Measurements from ENCODE around the gene SEC14L3.

SEC14L3 gene

DNA sequence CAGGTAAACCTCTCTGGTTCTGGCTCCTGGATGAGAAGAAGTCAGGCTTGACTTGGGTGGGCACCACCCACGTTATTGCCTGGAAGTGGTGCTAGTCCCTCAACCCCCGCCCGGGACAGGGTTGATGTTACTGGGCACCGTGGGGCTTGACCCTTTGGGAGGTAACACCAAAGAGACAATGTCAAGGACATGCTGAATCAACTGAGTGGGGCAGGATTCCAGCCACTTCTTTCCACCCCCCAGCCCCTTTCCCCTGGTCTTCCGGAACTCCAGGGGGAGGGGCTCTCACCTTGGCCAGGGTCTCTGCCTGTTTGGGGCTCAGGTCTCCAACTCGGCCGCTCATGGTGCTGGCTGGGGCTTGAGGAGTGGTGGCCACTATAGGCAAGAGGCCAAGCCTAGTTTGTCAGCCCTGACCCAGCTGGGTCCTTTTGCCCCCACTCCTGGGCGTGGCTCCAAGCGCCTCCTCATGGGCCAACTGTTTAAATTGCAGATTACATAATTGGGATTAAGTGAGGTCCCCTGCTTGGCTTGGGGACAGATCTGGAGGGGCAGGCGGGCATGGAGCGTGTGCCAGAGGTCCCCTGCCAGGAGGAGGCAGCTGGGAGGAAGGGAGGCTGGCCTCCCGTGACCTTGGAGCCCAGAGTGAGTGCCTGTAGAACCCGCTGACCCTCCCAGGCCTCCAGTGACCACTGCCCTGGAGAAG lies at the start of gene SEC14L3:
Gene SEC14L3, minus strand, starts transcription at position 402 of the 703 bp plus-strand sequence. Its CDS starts 59 bp downstream, at position 343.
- Histone ChIP-seq H3K27ac (no peak within 1 kb of the TSS), H3K4me3 (no peak within 1 kb of the TSS), H3K36me3 (ENCODE audit: insufficient read depth, low read length) (no peaks in the 10 kb centered on the region), H3K9me3 (ENCODE audit: low read depth, low read length) (no peaks in the 10 kb centered on the region), H3K9ac (ENCODE audit: insufficient read length) (no peak within 1 kb of the TSS)
- DNase-seq (ENCODE audit: low read depth, low spot score) = no peak
- TF ChIP-seq EZH2 (IDR thresholded peaks at IDR 0.05) = no peak
- TF ChIP-seq POLR2AphosphoS5 (IDR thresholded peaks at IDR 0.05; ENCODE audit: borderline replicate concordance, low read depth, low read length) = no peak
- no peak for TF ChIP-seq FOXP2 (optimal IDR thresholded peaks at IDR 0.05; ENCODE audit: control extremely low read depth, extremely low read length, insufficient read depth)

DNA sequence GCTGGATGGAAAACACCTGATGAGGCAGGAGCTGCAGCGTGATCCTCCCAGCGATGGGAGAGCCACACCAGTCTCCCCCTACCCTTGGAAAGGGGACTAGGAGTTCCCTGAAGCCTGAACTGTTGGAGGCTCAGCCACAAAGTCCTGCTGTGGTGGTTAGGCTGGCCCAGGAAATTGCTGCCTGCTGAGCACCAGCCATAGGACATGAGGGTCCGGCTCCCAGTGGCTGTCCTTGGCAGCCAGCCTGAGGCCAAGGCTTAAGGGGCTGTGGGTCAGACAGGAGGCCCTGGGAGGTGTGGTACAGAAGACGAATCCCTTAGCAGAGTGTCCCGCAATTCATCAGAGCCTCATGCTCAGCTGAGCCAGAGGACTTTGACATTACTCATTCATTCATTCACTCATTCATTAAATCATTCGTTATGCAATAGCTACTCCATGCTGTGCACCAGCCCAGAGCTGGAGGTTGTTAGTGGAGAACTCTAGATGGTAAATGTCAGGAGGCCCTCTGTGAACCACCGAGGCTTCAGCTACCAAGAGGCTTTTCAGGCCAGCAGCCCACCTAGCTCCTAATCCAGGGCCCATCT lies 48.1 kb upstream of the SEC14L3 start:
- Histone ChIP-seq H3K4me3 (no peak overlapping the region), H3K9me3 (ENCODE audit: low read depth, low read length) (no peaks in the 10 kb centered on the region), H3K27ac (no peak overlapping the region), H3K9ac (ENCODE audit: insufficient read length) (no peak overlapping the region), H3K36me3 (ENCODE audit: insufficient read depth, low read length) (no peaks in the 10 kb centered on the region)
- DNase-seq (ENCODE audit: low read depth, low spot score) = no peak
- no peak for TF ChIP-seq FOXP2 (optimal IDR thresholded peaks at IDR 0.05; ENCODE audit: control extremely low read depth, extremely low read length, insufficient read depth)
- no peak for TF ChIP-seq POLR2AphosphoS5 (IDR thresholded peaks at IDR 0.05; ENCODE audit: borderline replicate concordance, low read depth, low read length)
- no peak for TF ChIP-seq EZH2 (IDR thresholded peaks at IDR 0.05)

DNA sequence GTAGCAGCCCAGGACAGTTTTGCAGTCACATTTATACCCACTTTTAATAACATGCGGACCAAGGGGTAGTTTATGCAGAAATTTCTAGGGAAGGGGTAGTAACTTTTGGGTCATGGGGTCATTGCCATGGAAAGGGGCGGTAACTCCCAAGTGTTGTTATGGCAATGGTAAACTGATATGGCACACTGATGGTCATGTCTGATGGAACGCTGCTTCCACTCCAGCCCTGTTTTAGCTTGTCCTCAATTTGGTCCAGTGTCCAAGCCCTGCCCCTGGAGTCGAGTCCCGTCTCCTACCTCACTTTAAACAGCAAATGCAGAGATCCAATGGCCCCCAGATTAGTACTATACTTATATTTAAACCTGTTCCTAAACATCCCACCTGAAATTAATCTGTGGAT lies 44.9 kb upstream of the SEC14L3 start:
- no peaks in the 10 kb centered on the region for H3K36me3 ChIP-seq (ENCODE audit: insufficient read depth, low read length)
- H3K9ac ChIP-seq (ENCODE audit: insufficient read length) = no peak overlapping the region
- no peak for DNase-seq (ENCODE audit: low read depth, low spot score)
- no peaks in the 10 kb centered on the region for H3K9me3 ChIP-seq (ENCODE audit: low read depth, low read length)
- H3K4me3 ChIP-seq = no peak overlapping the region
- TF ChIP-seq EZH2 (IDR thresholded peaks at IDR 0.05) (no peak), POLR2AphosphoS5 (IDR thresholded peaks at IDR 0.05; ENCODE audit: borderline replicate concordance, low read depth, low read length) (no peak), FOXP2 (optimal IDR thresholded peaks at IDR 0.05; ENCODE audit: control extremely low read depth, extremely low read length, insufficient read depth) (no peak)
- H3K27ac ChIP-seq = no peak overlapping the region

DNA sequence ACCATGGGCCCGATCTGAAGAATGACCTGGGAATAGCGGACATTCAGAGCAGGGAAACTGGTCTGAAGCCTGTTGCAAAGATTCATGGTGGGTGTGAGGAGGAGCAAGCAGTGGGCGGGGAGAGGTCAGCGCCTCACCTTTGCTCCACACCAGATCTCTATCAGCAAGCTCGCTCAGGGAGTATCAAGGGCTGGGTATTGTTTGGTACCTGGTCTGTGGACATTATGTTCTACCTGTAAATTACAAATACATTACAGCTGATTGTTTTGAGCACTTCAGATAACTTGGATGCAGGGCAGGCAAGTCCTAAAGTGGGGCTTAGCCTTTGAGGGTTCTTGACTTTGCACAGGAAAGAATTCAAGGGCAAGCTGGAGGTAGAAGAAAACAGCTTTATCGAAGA lies 44.5 kb upstream of the SEC14L3 start:
- Histone ChIP-seq H3K9ac (ENCODE audit: insufficient read length) (no peak overlapping the region), H3K9me3 (ENCODE audit: low read depth, low read length) (no peaks in the 10 kb centered on the region), H3K36me3 (ENCODE audit: insufficient read depth, low read length) (no peaks in the 10 kb centered on the region), H3K27ac (no peak overlapping the region), H3K4me3 (no peak overlapping the region)
- no peak for DNase-seq (ENCODE audit: low read depth, low spot score)
- TF ChIP-seq POLR2AphosphoS5 (IDR thresholded peaks at IDR 0.05; ENCODE audit: borderline replicate concordance, low read depth, low read length) = no peak
- no peak for TF ChIP-seq FOXP2 (optimal IDR thresholded peaks at IDR 0.05; ENCODE audit: control extremely low read depth, extremely low read length, insufficient read depth)
- TF ChIP-seq EZH2 (IDR thresholded peaks at IDR 0.05) = no peak

DNA sequence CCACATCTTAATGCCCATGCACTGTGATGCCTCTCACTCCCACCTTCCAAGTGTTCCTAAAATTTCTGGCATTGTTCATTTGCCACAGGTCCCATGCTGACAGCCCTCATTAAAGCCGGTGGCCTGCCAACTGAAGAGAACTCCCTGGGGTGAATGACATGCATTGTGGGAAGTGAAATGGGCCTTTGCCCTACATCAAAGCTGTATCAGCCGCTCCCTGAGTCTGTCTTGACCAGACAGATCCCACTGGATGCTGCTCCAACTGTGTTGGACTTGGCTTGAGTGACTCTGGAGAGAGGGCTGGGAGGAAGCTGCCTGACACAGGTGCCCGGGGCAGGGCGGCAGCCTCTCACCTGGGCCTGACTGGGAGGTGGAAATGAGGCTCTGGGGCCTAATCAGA lies 42.4 kb upstream of the SEC14L3 start:
- H3K9ac ChIP-seq (ENCODE audit: insufficient read length) = no peak overlapping the region
- no peak for TF ChIP-seq EZH2 (IDR thresholded peaks at IDR 0.05)
- no peak for TF ChIP-seq POLR2AphosphoS5 (IDR thresholded peaks at IDR 0.05; ENCODE audit: borderline replicate concordance, low read depth, low read length)
- TF ChIP-seq FOXP2 (optimal IDR thresholded peaks at IDR 0.05; ENCODE audit: control extremely low read depth, extremely low read length, insufficient read depth) = no peak
- DNase-seq (ENCODE audit: low read depth, low spot score) = no peak
- H3K4me3 ChIP-seq = no peak overlapping the region
- no peaks in the 10 kb centered on the region for H3K36me3 ChIP-seq (ENCODE audit: insufficient read depth, low read length)
- no peak overlapping the region for H3K27ac ChIP-seq
- H3K9me3 ChIP-seq (ENCODE audit: low read depth, low read length) = no peaks in the 10 kb centered on the region

DNA sequence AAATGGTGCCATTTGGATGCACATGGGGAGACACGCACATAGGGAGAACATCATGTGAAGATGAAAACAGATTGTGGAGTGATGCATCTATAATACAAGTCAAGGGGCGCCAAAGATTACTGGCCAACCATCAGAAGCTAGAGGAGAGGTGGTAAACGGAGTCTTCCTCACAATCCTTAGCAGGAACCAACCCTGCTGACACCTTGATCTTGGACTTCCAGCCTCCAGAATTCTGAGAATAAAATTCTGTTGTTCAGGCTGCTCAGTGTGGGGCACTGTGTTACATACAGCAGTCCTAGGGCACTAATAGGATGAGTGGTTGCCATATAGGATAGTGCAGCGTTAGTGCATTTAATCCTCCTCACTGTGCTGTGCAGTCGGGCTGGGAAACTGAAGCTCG lies 41.6 kb upstream of the SEC14L3 start:
- no peak overlapping the region for H3K27ac ChIP-seq
- H3K9ac ChIP-seq (ENCODE audit: insufficient read length) = no peak overlapping the region
- no peaks in the 10 kb centered on the region for H3K9me3 ChIP-seq (ENCODE audit: low read depth, low read length)
- no peaks in the 10 kb centered on the region for H3K36me3 ChIP-seq (ENCODE audit: insufficient read depth, low read length)
- no peak for TF ChIP-seq POLR2AphosphoS5 (IDR thresholded peaks at IDR 0.05; ENCODE audit: borderline replicate concordance, low read depth, low read length)
- no peak for TF ChIP-seq EZH2 (IDR thresholded peaks at IDR 0.05)
- no peak for TF ChIP-seq FOXP2 (optimal IDR thresholded peaks at IDR 0.05; ENCODE audit: control extremely low read depth, extremely low read length, insufficient read depth)
- no peak overlapping the region for H3K4me3 ChIP-seq
- DNase-seq (ENCODE audit: low read depth, low spot score) = no peak

DNA sequence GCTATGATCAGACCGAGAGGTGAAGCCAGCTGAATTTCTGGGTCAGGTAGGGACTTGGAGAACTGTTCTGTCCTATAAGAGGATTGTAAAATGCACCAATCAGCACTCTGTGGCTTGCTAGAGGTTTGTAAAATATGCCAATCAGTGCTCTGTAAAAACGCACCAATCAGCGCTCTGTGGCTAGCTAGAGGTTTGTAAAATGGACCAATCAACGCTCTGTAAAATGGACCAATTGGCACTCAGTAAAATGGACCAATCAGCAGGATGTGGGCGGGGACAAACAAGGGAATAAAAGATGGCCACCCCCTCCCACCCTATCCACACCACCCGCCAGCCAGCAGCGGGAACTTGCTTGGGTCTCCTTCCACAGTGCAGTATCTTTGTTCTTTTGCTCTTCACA lies 40.1 kb upstream of the SEC14L3 start:
- no peak overlapping the region for H3K4me3 ChIP-seq
- DNase-seq (ENCODE audit: low read depth, low spot score) = no peak
- no peak overlapping the region for H3K9ac ChIP-seq (ENCODE audit: insufficient read length)
- TF ChIP-seq POLR2AphosphoS5 (IDR thresholded peaks at IDR 0.05; ENCODE audit: borderline replicate concordance, low read depth, low read length) = no peak
- TF ChIP-seq FOXP2 (optimal IDR thresholded peaks at IDR 0.05; ENCODE audit: control extremely low read depth, extremely low read length, insufficient read depth) = no peak
- TF ChIP-seq EZH2 (IDR thresholded peaks at IDR 0.05) = no peak
- no peaks in the 10 kb centered on the region for H3K9me3 ChIP-seq (ENCODE audit: low read depth, low read length)
- H3K36me3 ChIP-seq (ENCODE audit: insufficient read depth, low read length) = no peaks in the 10 kb centered on the region
- H3K27ac ChIP-seq = no peak overlapping the region

DNA sequence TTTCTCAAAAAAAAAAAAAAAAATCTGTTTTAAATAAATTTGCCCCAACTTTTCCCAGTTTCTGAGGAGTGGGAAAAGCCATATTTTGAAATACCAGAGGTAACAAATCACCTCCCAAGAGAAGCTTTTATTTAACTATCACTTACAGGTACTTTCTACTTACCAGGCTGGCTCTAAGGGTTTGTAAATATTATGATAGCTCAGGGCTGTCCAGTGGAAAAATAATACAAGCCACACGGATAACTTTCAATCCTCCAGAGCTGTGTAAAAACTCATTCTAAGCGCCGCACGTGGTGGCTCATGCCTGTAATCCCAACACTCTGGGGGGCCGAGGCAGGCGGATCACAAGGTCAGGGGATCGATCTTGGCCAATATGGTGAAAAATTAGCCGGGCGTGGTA lies 39.3 kb upstream of the SEC14L3 start:
- no peak for DNase-seq (ENCODE audit: low read depth, low spot score)
- Histone ChIP-seq H3K36me3 (ENCODE audit: insufficient read depth, low read length) (no peaks in the 10 kb centered on the region), H3K27ac (no peak overlapping the region), H3K4me3 (no peak overlapping the region), H3K9me3 (ENCODE audit: low read depth, low read length) (no peaks in the 10 kb centered on the region), H3K9ac (ENCODE audit: insufficient read length) (no peak overlapping the region)
- TF ChIP-seq FOXP2 (optimal IDR thresholded peaks at IDR 0.05; ENCODE audit: control extremely low read depth, extremely low read length, insufficient read depth) (no peak), EZH2 (IDR thresholded peaks at IDR 0.05) (no peak), POLR2AphosphoS5 (IDR thresholded peaks at IDR 0.05; ENCODE audit: borderline replicate concordance, low read depth, low read length) (no peak)
